Lung (tissue), 12 donors: Measurements from ENCODE around the gene MRPL30. TPM values are rescaled to one million over a fixed set of nuclear protein-coding genes. Genes with fewer than 3 reads are reported as not detected.

Experiments used
- ATAC-seq: fragments of 200-7000 bp; cut with Tn5 transposase; one replicate; pipeline ENCODE4 v1.9.1; 2020; ENCODE audit warnings: moderate number of reproducible peaks; ENCODE audit not compliant: insufficient read depth, low FRiP score
- DNase-seq, 3 donors: peaks; one replicate each; pipeline ENCODE4 v3.0.0-alpha.2; 2013 to 2017
- H3K27ac ChIP-seq, 2 donors: one replicate each; pipeline ENCODE4 v1.5.1; 2013; ENCODE audit warnings: mild to moderate bottlenecking in 2 of 2, moderate library complexity in 2 of 2, control low read depth in 1 of 2, inconsistent platforms in 1 of 2, low read depth in 1 of 2, low read length in 1 of 2
- H3K27me3 ChIP-seq, 3 donors: one replicate each; pipeline ENCODE4 v1.5.1; 2013; ENCODE audit warnings: low read length in 2 of 3; ENCODE audit not compliant: control insufficient read depth in 3 of 3, insufficient read depth in 3 of 3
- H3K36me3 ChIP-seq, 4 donors: one replicate each; pipeline ENCODE4 v1.5.1; 2013; ENCODE audit warnings: low read length in 4 of 4, mild to moderate bottlenecking in 1 of 4, moderate library complexity in 1 of 4; ENCODE audit not compliant: control insufficient read depth in 4 of 4, insufficient read depth in 4 of 4
- H3K4me1 ChIP-seq, 5 donors: one replicate each; pipeline ENCODE4 v1.5.1; 2013; ENCODE audit warnings: low read length in 5 of 5, mild to moderate bottlenecking in 2 of 5, moderate library complexity in 1 of 5; ENCODE audit not compliant: control insufficient read depth in 5 of 5, insufficient read depth in 5 of 5
- H3K4me3 ChIP-seq: one replicate; pipeline ENCODE4 v1.5.1; 2013; ENCODE audit warnings: mild to moderate bottlenecking, control low read depth, moderate library complexity
- H3K9ac ChIP-seq, 2 donors: one replicate each; pipeline ENCODE4 v1.5.1; 2013; ENCODE audit warnings: low read length in 2 of 2, control low read depth in 1 of 2; ENCODE audit not compliant: insufficient read depth in 1 of 2
- H3K9me3 ChIP-seq, 4 donors: one replicate each; pipeline ENCODE4 v1.5.1; 2013; ENCODE audit warnings: low read length in 3 of 4, mild to moderate bottlenecking in 1 of 4, moderate library complexity in 1 of 4; ENCODE audit not compliant: control insufficient read depth in 4 of 4, insufficient read depth in 3 of 4
- WGBS, 2 donors: extraction: QIAGEN DNeasy Blood & Tissue Kit; methylation state at CpG; one replicate each; pipeline ENCODE4 v1.1.7; 2013; 5-methylcytosine and 5-hydroxymethylcytosine counted together
- polyA plus RNA-seq, 2 donors: library from polyadenylated mRNA; stranded (reverse); fragments of 200-250 nt; gene quantifications; one replicate each; pipeline ENCODE4 v1.2.1, GENCODE V29; 2013
- total RNA-seq, 2 donors: library from RNA; depleted of rRNA in 1 of 2; stranded (reverse); fragments of >200 nt in 1 of 2; gene quantifications; one replicate each; pipeline ENCODE4 v1.2.1, GENCODE V29; 2014 to 2021
- TF ChIP-seq, protein P1 (sequence below): IDR thresholded peaks from 2 replicates; pipeline ENCODE4 v1.5.1; 2012; ENCODE audit warnings: mild to moderate bottlenecking; ENCODE audit errors: control extremely low read depth, extremely low read depth
- donor health status: control.
- donor health status: control.
- donor health status: Bipolar disorder and iron deficiency.
- donor health status: healthy.
- donor health status: DM: yes; HTN: yes; CAD: no.

MRPL30 gene
- total and polyA plus RNA-seq, 4 donors = 15.2 to 34.2 (median 20.0) TPM

DNA sequence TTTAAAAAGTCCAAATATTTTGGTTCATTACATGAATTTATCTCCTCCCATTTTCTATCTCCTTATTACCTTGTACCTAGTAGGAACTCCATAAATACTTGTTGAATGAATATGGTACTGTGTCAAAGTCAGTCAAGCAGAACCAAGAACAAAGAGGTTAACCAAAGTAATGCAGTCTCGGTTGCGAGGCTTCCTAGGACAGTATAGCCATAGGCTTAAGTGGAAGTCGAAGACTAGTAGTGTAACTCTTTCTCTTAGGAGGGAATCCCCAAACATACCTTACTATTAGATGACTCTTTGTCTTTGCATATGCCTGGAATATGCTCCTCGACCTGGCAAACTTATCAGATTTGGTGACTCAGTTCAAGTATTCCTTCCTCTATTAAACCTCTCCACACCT, 21.4 kb upstream of the MRPL30 start:
- TF ChIP-seq, protein P1, sequence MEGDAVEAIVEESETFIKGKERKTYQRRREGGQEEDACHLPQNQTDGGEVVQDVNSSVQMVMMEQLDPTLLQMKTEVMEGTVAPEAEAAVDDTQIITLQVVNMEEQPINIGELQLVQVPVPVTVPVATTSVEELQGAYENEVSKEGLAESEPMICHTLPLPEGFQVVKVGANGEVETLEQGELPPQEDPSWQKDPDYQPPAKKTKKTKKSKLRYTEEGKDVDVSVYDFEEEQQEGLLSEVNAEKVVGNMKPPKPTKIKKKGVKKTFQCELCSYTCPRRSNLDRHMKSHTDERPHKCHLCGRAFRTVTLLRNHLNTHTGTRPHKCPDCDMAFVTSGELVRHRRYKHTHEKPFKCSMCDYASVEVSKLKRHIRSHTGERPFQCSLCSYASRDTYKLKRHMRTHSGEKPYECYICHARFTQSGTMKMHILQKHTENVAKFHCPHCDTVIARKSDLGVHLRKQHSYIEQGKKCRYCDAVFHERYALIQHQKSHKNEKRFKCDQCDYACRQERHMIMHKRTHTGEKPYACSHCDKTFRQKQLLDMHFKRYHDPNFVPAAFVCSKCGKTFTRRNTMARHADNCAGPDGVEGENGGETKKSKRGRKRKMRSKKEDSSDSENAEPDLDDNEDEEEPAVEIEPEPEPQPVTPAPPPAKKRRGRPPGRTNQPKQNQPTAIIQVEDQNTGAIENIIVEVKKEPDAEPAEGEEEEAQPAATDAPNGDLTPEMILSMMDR = no peak
- H3K36me3 ChIP-seq = peaks cover 5 to 19% (median 11%) of the 10 kb centered on the region in 4 donors
- no peaks in the 10 kb centered on the region for H3K27me3 ChIP-seq
- peaks cover 0 to 7% (median 5%) of the 10 kb centered on the region in 5 donors for H3K4me1 ChIP-seq
- ATAC-seq (no peak), DNase-seq (no peak)
- H3K9ac ChIP-seq = no peak overlapping the region
- H3K4me3 ChIP-seq = no peak overlapping the region
- no peak overlapping the region for H3K27ac ChIP-seq
- no peaks in the 10 kb centered on the region for H3K9me3 ChIP-seq
- 91% methylated on average over 4 of the region's 4 CpGs for WGBS, 2 donors

DNA sequence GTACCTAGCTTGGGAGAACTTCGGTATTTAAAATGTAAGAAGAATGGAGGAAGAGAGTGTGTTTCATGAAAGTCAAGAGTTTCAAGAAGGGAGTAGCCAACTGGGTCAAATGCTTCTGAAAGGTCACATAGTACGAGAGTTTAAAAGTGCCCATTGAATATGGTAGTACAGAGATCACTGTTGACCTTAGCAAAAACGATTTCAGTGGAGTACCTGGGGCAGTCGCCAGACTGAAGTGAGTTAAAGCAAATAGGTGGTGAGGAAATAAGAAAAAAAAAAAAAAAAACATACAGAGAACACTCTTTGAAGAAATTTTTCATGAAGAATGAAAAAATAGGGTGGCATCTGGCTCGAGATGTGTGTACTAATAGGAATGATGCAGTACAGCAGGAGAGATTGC, 14.8 kb upstream of the MRPL30 start:
- H3K4me3 ChIP-seq = no peak overlapping the region
- peaks cover 5 to 14% (median 11%) of the 10 kb centered on the region in 4 donors for H3K36me3 ChIP-seq
- no peaks in the 10 kb centered on the region for H3K9me3 ChIP-seq
- TF ChIP-seq, protein P1 = no peak
- peaks cover 0 to 2% (median 0%) of the 10 kb centered on the region in 5 donors for H3K4me1 ChIP-seq
- H3K27ac ChIP-seq = no peak overlapping the region
- no peaks in the 10 kb centered on the region for H3K27me3 ChIP-seq
- 74 to 86% methylated on average over 5 of the region's 5 CpGs for WGBS, 2 donors
- ATAC-seq = peak; percentile 85
- DNase-seq = peak in 1 of 3 donors; percentile 28
- no peak overlapping the region for H3K9ac ChIP-seq

DNA sequence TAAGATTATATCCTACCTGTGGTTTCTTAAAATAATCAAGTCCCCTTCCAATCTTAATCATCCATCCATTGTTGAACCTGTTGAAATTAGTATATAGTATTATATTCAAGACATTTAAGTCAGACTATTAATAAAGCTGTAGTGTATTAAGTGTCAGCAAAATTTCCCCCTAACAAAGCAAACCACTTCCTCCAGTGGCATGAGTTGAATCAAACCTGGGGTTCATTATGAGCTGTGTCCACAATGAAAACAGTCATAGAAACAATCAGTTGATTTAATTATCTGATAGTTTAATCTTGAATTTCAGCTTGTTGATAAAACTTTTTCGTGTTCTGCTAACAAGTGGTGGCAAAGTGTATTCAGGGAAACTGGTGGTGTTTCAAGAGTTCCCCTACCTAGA, 11.4 kb upstream of the MRPL30 start:
- WGBS, 2 donors = 47 to 66% methylated on average over 1 of the region's 1 CpG
- ATAC-seq = no peak
- Histone ChIP-seq H3K27me3 (no peaks in the 10 kb centered on the region), H3K4me3 (no peak overlapping the region), H3K9ac (no peak overlapping the region), H3K4me1 (peaks cover 0 to 2% (median 0%) of the 10 kb centered on the region in 5 donors), H3K9me3 (no peaks in the 10 kb centered on the region), H3K27ac (no peak overlapping the region), H3K36me3 (peaks cover 8 to 17% (median 13%) of the 10 kb centered on the region in 4 donors)
- TF ChIP-seq, protein P1 = no peak
- no peak for DNase-seq

DNA sequence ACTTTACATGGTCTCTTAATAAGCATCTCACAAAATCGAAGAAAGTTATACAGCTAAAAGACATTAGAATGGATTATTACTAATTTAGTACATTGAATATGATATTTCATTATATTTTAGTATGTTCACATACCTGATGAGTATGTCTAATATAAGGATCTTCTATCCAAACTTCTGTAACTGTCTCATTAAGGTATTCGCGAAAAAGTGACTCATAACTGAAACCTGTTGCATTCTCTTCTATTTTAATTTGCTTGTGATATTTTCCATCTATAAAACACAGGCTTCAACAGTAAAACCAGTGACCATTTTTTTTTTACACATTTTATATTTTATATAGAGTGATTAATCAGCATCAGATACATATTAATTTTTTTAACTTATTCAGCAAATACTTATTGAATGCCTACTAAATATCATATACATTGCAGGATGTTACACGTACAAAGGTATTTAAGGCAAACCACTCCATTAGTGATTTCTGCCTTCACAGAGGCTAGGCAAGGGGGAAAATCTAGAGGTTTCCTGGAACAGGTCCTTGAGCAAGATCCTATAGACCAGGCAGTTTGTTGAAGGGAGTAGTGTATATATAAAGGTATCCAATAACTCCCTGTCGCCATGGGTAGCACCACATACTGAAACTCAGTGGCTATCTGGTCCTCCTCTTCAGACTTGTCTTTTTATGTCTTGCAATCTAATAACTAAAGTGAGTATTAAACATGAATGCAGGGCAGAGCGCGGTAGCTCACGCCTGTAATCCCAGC, 9.4 kb upstream of the MRPL30 start:
- TF ChIP-seq, protein P1 = no peak
- Histone ChIP-seq H3K9ac (no peak overlapping the region), H3K27me3 (no peaks in the 10 kb centered on the region), H3K4me3 (no peak overlapping the region), H3K36me3 (peaks cover 8 to 14% (median 10%) of the 10 kb centered on the region in 4 donors), H3K27ac (no peak overlapping the region), H3K4me1 (no peaks in the 10 kb centered on the region), H3K9me3 (no peaks in the 10 kb centered on the region)
- 97% methylated on average over 8 of the region's 8 CpGs for WGBS, 2 donors
- DNase-seq = no peak
- no peak for ATAC-seq
